Colon (tissue), 2 donors: ENCODE results near the gene NRXN3.

Source experiments
- FAIRE-seq: peaks from 2 replicates; lab custom pipeline; 2012; peaks lifted over from hg19 to GRCh38; lab: Jason Lieb, UNC
- donor health status: control.
- donor health status: control.

The NRXN3 gene

GRCh38 chr14:78173346-78174035 lies 3.3 kb downstream of the NRXN3 start:
- FAIRE-seq: no peak

GRCh38 chr14:78175412-78175811 lies 5.2 kb downstream of the NRXN3 start:
- FAIRE-seq: no peak

- FAIRE-seq: no peak
Measured at GRCh38 chr14:78178071-78178470, 7.9 kb downstream of the NRXN3 start.

- no peak for FAIRE-seq
Measured at GRCh38 chr14:78178971-78179370, 8.8 kb downstream of the NRXN3 start.

- no peak for FAIRE-seq
Measured at GRCh38 chr14:78181270-78181669, 11.1 kb downstream of the NRXN3 start.

GRCh38 chr14:78182722-78183121 lies 12.5 kb downstream of the NRXN3 start:
- no peak for FAIRE-seq

- no peak for FAIRE-seq
Measured at GRCh38 chr14:78184157-78184556, 14.0 kb downstream of the NRXN3 start.

- FAIRE-seq: no peak
Measured at GRCh38 chr14:78186277-78186676, 16.1 kb downstream of the NRXN3 start.

GRCh38 chr14:78188882-78189281 lies 18.7 kb downstream of the NRXN3 start:
- FAIRE-seq: no peak

GRCh38 chr14:78195431-78195830 lies 25.3 kb downstream of the NRXN3 start:
- no peak for FAIRE-seq

- FAIRE-seq: no peak
Measured at GRCh38 chr14:78196323-78196722, 26.1 kb downstream of the NRXN3 start.

GRCh38 chr14:78197051-78197450 lies 26.9 kb downstream of the NRXN3 start:
- FAIRE-seq: no peak

- no peak for FAIRE-seq
Measured at GRCh38 chr14:78202163-78202562, 32.0 kb downstream of the NRXN3 start.

- no peak for FAIRE-seq
Measured at GRCh38 chr14:78202976-78203375, 32.8 kb downstream of the NRXN3 start.

GRCh38 chr14:78207414-78207813 lies 37.2 kb downstream of the NRXN3 start:
- FAIRE-seq: no peak

- FAIRE-seq: no peak
Measured at GRCh38 chr14:78220273-78220672, 50.1 kb downstream of the NRXN3 start.

GRCh38 chr14:78222746-78223145 lies 52.6 kb downstream of the NRXN3 start:
- FAIRE-seq: no peak

- no peak for FAIRE-seq
Measured at GRCh38 chr14:78227248-78228077, 57.3 kb downstream of the NRXN3 start.

GRCh38 chr14:78228702-78229327 lies 58.6 kb downstream of the NRXN3 start:
- no peak for FAIRE-seq

- FAIRE-seq: no peak
Measured at GRCh38 chr14:78232231-78233000, 62.2 kb downstream of the NRXN3 start.

GRCh38 chr14:78238141-78238540 lies 68.0 kb downstream of the NRXN3 start:
- FAIRE-seq: no peak

GRCh38 chr14:78240567-78240966 lies 70.4 kb downstream of the NRXN3 start:
- no peak for FAIRE-seq
